Testis (tissue), 3 donors: Measurements from ENCODE around the gene GLRA3. TPM values are rescaled to one million over a fixed set of nuclear protein-coding genes. Genes with fewer than 3 reads are reported as not detected.
A peak's percentile ranks its signal among the peaks of the same experiment; 100 is the strongest.

ENCODE experiments used
- DNase-seq: peaks from one replicate; pipeline ENCODE4 v3.0.0-alpha.2; 2019
- H3K27ac ChIP-seq, 2 donors: fragments of 200-600 bp; sonication (generic); one replicate each; pipeline ENCODE4 v1.5.1; 2019
- H3K27me3 ChIP-seq: fragments of 200-600 bp; sonication (generic); one replicate; pipeline ENCODE4 v1.5.1; 2019
- H3K36me3 ChIP-seq: fragments of 200-600 bp; sonication (generic); one replicate; pipeline ENCODE4 v1.5.1; 2017; ENCODE audit warnings: low read depth; ENCODE audit errors: missing control alignments
- H3K4me1 ChIP-seq: fragments of 200-600 bp; sonication (generic); one replicate; pipeline ENCODE4 v1.5.1; 2019
- H3K4me3 ChIP-seq, 2 donors: fragments of 200-600 bp; sonication (generic); one replicate each; pipeline ENCODE4 v1.5.1; 2017 to 2019
- H3K9me3 ChIP-seq: fragments of 200-600 bp; sonication (generic); one replicate; pipeline ENCODE4 v1.5.1; 2017
- POLR2A ChIP-seq: fragments of 450-650 bp; IDR thresholded peaks from one replicate; pipeline ENCODE4 v1.6.1; 2017; ENCODE audit warnings: antibody characterized with exemption, mild to moderate bottlenecking, moderate library complexity
- WGBS, 2 donors: methylation state at CpG; one replicate each; pipeline ENCODE4 v1.1.5; 2018; 5-methylcytosine and 5-hydroxymethylcytosine counted together
- intact Hi-C: fragments of 100-400 bp; cut with DNase I; formaldehyde crosslinking; loops from one replicate; pipeline ENCODE4 v1.15.1; 2023; ENCODE audit warnings: low total_unique reads
- polyA plus RNA-seq: library from polyadenylated mRNA; stranded (reverse); fragments of 350-450 nt; fragmentation: Illumina TruSeq; extraction: RNeasy Lipid Tissue Mini Kit (QIAGEN cat#74804); gene quantifications from one replicate; pipeline ENCODE4 v1.2.3, GENCODE V29; 2014; ENCODE audit warnings: low read depth, low replicate concordance; ENCODE audit not compliant: insufficient read depth
- total RNA-seq, 2 donors: library from RNA; depleted of rRNA; stranded (reverse); fragments of >200 nt; gene quantifications; one replicate each; pipeline ENCODE4 v1.2.3, GENCODE V29; 2016
- TF ChIP-seq, protein P1 (sequence below), 3 experiments: fragments of 450-650 bp in 2 of 3; fragments of 200-600 bp in 1 of 3; sonication (generic) in 1 of 3; IDR thresholded peaks; one replicate each; pipeline ENCODE4 v1.5.1; 2016 to 2019; ENCODE audit warnings: antibody characterized with exemption in 3 of 3, mild to moderate bottlenecking in 2 of 3, moderate library complexity in 1 of 3

GLRA3 gene
- total and polyA plus RNA-seq, 3 donors from 2014 or later = 1.2 to 1.3 (median 1.3) TPM

DNA sequence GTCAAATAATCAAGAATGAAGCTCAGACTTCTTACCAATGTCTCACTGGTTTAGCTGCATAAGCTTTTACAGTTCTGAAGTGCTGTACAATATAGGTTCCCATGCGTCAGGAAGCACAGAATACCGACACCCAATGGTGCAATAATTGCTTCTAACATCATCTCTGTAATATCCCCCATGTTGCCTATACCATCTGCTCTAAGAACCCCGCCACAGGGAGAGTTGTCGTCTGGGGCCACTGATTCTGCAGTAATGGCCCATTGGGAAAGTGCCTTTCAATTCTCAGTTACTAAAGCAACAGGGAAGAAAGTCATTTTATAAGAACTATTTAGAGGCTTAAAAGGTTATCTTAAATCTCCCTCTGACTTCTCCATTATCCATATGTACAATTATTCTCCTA is 94.9 kb downstream of the GLRA3 start:
- Histone ChIP-seq H3K9me3 (no peaks in the 10 kb centered on the region), H3K4me3 (no peak overlapping the region), H3K36me3 (no peaks in the 10 kb centered on the region), H3K27me3 (no peaks in the 10 kb centered on the region), H3K27ac (no peak overlapping the region), H3K4me1 (no peaks in the 10 kb centered on the region)
- WGBS, 2 donors = 91 to 97% methylated on average over 4 of the region's 4 CpGs
- intact Hi-C loops = no loop called here
- no peak for DNase-seq
- no peak for TF ChIP-seq POLR2A
- TF ChIP-seq, protein P1, sequence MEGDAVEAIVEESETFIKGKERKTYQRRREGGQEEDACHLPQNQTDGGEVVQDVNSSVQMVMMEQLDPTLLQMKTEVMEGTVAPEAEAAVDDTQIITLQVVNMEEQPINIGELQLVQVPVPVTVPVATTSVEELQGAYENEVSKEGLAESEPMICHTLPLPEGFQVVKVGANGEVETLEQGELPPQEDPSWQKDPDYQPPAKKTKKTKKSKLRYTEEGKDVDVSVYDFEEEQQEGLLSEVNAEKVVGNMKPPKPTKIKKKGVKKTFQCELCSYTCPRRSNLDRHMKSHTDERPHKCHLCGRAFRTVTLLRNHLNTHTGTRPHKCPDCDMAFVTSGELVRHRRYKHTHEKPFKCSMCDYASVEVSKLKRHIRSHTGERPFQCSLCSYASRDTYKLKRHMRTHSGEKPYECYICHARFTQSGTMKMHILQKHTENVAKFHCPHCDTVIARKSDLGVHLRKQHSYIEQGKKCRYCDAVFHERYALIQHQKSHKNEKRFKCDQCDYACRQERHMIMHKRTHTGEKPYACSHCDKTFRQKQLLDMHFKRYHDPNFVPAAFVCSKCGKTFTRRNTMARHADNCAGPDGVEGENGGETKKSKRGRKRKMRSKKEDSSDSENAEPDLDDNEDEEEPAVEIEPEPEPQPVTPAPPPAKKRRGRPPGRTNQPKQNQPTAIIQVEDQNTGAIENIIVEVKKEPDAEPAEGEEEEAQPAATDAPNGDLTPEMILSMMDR (IDR thresholded peaks at IDR 0.05) = no peak

DNA sequence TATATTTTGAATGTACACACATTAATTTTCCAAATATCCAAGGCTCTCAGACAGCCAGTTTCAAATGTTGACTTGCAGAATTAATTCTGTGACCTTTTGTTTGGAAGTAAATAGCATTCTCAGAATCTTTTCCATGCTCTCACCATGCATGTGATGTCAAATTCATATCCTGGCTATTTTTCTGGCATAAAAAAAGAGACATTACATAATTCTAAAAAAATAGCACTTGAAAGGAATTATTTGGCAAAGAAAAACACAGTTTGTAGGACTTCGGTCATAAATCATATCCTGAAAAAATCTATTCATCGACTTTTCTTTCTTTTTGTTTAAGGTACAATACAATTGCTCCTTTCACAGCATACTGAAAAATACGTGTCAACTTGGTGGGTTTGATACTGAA is 111.2 kb downstream of the GLRA3 start:
- WGBS, 2 donors = 25 to 29% methylated on average over 3 of the region's 3 CpGs
- TF ChIP-seq POLR2A = no peak
- TF ChIP-seq, protein P1 (IDR thresholded peaks at IDR 0.05) = no peak
- no peak for DNase-seq
- intact Hi-C loops = no loop called here
- Histone ChIP-seq H3K27ac (no peak overlapping the region), H3K4me3 (no peak overlapping the region), H3K9me3 (no peaks in the 10 kb centered on the region), H3K4me1 (no peaks in the 10 kb centered on the region), H3K36me3 (no peaks in the 10 kb centered on the region), H3K27me3 (no peaks in the 10 kb centered on the region)

DNA sequence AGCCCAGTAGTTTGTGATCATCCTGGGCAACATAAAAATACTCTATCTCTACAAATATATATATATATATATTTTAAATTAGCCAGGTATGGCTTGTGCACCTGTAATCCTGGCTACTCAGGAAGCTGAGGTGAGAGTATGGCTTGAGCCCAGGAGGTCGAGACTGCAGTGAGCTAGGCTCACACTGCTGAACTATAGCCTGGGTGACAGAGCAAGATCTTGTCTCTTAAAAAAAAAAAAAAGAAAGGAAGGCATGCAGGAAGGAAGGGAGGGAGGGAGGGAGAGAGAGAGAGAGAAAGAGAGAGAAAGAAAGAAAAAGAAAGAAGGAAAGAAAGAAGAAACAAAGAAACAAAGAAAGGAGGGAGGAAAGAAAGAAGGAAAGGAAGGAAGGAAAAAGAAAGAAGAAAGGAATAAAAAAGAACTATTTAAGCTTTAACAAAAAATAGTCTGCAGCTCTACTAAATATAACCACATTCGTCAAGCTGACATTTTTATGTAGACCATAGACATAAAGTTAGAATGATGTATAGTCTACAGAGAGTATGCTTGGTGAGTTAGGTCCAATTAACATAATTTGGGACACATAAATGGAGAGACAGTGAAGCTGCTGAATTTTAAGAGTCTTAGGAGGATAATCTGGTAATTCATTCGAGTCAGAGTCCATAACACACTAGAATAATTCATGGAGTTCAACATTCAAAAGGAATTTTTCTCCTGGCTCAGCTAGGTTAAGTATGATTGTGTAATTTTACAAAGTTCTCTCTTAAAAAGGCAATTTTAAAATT is 111.9 kb downstream of the GLRA3 start:
- intact Hi-C loops = no loop called here
- H3K9me3 ChIP-seq = no peaks in the 10 kb centered on the region
- DNase-seq = no peak
- H3K27ac ChIP-seq = no peak overlapping the region
- WGBS, 2 donors = 41 to 55% methylated on average over 3 of the region's 3 CpGs
- TF ChIP-seq, protein P1 (IDR thresholded peaks at IDR 0.05) = no peak
- no peak for TF ChIP-seq POLR2A
- H3K4me1 ChIP-seq = no peaks in the 10 kb centered on the region
- no peaks in the 10 kb centered on the region for H3K36me3 ChIP-seq
- no peaks in the 10 kb centered on the region for H3K27me3 ChIP-seq
- no peak overlapping the region for H3K4me3 ChIP-seq

DNA sequence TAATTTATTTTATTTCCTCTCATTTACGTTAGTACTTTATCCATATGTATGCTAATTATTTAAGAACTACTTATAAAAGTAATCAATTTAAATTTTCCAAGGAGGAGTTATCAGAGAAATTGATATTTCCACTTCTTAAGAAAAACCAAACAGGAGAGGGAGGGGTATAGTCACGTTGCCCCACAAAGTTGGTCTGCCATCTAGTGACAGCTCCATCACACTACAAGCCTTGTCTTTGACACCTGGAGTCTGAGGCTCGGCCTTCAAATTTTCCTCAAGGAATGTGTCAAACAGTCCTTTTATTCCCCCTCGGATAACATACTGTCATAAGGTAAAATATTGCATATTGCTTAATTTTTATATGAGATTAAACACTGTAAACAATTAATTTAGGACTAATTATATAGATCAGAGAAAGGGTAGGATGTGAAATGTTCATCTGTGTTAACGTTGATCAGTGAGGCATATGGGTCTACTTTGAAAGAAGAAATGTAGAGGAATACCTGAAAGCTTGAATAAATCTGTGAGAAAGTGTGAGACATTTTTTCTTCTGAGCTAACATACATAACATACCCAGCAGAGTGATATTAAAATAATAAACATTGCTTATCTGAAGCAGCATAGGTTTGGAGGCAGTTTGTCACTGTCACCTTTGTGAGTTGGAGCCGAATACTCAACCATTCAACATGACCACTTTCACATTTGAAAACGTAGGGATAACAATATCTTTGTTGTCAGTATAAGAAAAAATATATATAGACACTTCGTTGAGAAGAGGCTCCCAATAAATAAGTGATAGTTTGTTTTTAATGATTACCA is 114.4 kb downstream of the GLRA3 start:
- TF ChIP-seq POLR2A = no peak
- TF ChIP-seq, protein P1 (IDR thresholded peaks at IDR 0.05) = peak; percentile 11 to 43 (median 27)
- Histone ChIP-seq H3K36me3 (no peaks in the 10 kb centered on the region), H3K4me3 (no peak overlapping the region), H3K4me1 (no peaks in the 10 kb centered on the region), H3K27me3 (no peaks in the 10 kb centered on the region), H3K9me3 (no peaks in the 10 kb centered on the region), H3K27ac (no peak overlapping the region)
- DNase-seq = peak; percentile 42
- WGBS, 2 donors = 63 to 66% methylated on average over 8 of the region's 8 CpGs
- intact Hi-C loops = no loop called here
